ENCODE data around the gene UPK3A.
A peak's percentile ranks its signal among the peaks of the same experiment; 100 is the strongest.
"Not testable (repeated sequence)": the region's sequence is repeated elsewhere in the genome, so short reads cannot be mapped to it uniquely, and the experiment has no call there.

UPK3A gene

DNA sequence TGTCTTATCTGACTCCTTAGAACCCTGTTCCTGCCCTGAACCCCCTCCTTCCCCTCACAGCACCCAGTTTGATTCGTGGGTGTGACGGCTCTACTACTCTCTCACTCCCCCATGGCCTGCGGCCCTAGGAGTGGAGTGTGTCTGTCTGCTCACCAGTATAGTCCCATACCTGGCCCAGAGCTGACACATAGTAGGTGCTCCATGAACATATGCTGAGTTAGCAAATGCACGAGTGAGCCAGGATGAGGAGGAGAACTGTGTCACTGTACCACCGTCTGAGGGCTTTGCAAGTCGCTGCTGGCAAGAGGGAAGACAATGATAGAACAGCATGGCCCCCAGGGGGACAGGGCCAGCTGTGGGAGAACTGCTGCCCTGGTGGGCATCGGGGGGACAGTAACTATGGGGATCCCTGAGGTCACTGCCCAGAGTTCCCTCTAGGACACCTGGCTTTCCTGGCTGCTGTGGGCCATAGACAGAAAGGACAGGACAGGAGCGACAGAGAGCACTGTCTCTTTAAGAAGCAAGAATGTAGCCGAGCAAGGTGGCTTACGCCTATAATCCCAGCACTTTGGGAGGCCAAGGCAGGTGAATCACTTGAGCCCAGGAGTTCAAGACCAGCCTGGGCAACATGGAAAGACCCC lies 24.9 kb upstream of the UPK3A start:
- DNase-seq: no peak

DNA sequence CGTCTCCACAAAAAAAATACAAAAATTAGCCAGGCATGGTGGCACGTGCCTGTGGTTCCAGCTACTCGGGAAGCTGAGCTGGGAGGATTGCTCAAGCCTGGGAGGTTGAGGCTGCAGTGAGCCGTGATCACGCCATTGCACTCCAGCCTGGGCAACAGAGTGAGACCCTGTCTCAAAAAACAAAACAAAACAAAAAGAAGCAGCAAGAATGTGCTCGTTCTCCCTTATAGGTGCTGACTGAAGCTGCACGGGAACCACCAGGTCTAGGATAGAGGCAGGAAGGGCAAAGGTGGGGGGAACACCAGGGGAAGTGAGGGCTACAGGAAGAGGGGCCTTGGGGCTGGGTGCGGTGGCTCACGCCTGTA lies 24.4 kb upstream of the UPK3A start:
- DNase-seq: not testable (repeated sequence)

DNA sequence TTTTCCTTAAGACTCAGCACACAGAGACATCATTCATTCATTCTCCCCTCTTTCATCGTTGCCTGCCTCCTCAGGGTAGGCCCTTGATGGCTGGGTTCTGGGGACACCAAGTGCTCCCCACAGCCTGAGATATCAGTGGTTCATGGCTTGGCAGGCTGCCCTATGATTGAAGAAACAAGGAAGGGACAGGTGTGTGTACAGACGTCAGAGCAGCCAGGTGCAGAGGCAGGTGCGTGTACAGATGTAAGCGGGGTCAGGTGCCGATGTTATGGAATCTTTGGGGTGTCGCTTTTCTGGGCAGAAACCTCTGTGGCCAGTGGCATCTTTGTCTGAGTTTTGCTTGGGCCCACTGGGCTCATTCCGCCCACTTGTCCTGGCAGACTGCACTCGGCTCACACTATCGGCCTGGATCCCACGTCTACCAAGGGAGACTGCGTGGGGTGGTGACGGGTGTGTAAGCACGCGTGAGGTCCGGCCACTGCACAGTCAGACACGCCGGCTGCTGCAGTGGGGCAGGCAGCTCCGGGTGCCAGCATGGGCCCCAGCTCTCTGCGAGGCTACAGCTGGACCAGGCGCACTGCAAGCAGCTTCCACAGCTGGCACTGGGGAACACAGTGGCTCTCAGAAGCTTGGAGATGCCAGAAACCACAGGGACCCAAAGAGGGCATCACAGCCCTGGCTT lies 23.2 kb upstream of the UPK3A start:
- DNase-seq: no peak

DNA sequence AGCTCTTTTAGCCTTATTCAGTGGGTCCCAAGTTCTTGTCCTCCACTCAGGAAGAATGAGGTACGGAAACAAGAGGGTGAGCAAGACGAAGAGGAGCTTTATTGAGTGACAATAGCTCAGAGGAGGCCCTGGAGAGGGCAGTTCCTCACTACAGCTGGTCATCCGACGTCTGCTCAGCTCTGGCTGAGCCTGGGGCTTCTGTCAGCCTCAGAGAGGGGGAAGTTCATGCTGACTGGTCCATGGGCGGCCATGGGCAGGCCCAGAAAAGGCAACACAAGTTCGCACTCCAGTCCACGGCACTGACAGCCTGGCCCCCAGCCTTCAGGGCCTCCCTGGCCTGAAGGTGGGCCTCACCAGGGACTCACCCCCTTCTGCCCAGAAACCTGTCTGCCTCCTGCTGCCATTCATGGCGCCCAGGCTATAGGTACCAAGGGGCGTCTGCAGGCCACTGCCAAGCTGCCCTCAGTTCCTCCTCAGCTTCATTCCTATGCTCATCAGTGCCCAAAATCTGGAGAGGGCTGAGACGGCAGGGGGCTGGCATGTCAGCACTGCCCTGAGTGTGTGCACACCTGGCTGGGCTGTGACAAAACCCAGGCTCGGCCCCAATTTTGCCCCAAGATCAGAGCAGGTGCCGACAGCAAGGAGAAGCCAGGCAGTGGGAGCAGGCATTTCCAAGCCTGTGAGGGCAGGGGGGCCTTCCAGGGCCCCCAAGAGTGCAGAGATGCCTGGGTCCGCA lies 22.4 kb upstream of the UPK3A start:
- DNase-seq: no peak

DNA sequence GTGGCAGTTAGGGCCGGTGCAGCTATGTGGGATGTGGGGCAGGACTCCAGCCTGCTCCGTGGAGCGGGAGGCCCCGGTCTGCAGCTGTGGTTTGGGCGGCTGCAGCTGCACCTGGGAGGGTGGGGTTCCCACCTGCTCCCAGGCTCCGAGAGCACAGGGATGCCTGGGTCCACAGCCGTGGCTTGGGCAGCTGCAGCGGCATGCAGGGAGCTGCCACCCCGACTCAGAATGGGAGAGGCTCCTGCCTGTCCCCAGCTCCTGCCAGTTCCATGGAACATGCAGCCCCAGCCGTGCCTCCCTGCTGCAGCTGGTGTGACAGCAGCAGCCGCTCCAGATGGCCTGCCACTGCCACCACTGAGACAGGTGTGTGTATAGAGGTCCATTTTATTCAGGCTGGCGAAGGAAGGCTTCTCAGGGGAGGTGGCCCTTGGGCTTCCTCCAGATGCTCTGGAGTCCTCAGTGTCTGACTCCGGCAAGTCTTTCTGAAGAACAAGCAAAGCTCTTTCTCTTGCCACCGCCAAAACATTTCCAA lies 21.8 kb upstream of the UPK3A start:
- DNase-seq: no peak

DNA sequence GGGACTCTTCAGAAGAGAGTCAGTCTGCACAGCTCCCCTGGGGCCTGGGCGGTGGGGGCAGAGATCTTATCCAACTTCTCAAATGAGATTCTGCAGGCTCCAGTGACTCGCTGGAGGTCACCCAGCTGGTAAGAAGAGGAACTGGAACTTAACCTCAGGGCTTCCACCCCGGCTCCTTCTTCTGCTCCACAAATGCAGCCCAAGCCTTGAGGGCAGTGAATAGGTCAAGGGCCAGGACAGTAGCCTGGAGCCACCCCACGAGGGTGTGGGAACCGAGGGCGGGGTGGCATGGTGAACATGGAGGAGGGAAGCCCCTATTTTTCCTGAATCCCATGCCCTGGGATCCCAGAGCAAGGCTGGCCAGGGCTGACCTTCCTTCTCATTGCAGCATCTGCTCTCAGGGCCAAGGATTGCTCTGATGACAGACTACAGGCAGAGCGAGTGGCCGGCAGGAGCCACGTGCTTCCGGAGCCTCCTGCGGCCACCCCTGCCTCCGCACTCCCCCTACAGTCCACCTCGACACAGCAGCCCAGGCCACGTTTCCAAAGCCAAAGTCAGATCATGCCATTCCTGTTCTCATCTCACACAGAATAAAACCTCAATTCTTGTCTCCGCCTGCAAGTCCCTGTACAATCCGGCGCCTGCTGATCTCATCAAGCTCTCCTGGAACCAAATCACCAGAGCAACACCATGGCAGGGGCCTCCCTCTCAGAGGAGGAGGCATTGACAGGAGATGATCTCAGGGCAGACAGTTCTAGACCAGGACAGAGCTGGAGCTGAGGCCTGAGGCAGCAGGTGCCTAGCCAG lies 21.1 kb upstream of the UPK3A start:
- no peak for DNase-seq

DNA sequence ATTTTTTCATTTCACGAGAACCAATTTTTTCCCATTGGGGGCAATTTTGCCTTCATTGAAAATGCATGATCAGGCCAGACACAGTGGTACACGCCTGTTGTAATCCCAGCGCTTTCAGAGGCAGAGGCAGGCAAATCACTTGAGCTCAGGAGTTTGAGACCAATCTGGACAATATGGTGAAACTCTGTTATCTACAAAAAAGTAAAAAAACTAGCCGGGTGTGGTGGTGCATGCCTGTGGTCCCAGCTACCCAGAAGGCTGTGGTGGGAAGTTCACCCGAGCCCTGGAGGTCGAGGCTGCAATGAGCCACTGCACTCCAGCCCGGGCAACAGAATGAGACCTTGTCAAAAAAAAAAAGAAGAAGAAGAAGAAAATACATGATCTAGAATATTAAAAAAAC lies 19.2 kb upstream of the UPK3A start:
- DNase-seq: no peak

DNA sequence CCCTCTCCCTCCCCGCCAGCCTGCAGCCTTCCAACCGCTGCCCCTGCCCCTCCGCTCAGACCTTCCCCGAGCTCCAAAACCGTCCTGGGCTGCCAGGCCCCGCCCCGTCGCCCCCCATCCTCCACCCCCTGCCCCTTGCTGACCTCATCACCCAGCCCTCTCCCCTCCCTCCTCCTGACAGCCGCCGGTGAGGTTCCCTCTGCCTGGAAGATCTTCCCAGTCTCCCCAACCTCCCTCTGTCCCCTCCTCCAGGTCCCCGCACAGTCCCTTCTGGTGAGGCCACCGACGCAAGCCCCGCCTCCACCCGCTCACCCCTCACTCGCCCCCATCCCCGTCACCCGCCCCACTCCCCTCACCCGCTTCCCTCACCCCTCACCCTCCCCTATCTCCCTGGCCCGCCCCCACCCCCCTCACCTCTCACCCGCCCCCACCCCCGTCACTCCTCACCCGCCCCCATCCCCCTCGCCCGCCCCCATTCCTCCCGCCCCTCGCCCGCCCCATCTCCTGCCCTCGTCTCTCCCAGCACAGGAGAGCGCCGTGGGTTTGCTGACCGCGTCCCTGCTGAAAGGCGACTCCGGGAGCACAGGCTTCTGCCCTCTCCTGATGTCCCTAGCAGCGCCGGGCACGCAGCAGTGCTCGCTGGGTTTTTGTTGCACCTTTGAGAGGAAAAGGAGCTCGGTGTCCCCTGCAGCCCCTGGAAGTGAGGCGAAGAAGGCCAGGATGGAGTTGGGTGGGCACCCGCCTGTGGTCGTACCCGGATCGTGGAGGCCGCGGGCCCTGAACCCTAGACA lies 16.4 kb upstream of the UPK3A start:
- peak; percentile 0 for DNase-seq

DNA sequence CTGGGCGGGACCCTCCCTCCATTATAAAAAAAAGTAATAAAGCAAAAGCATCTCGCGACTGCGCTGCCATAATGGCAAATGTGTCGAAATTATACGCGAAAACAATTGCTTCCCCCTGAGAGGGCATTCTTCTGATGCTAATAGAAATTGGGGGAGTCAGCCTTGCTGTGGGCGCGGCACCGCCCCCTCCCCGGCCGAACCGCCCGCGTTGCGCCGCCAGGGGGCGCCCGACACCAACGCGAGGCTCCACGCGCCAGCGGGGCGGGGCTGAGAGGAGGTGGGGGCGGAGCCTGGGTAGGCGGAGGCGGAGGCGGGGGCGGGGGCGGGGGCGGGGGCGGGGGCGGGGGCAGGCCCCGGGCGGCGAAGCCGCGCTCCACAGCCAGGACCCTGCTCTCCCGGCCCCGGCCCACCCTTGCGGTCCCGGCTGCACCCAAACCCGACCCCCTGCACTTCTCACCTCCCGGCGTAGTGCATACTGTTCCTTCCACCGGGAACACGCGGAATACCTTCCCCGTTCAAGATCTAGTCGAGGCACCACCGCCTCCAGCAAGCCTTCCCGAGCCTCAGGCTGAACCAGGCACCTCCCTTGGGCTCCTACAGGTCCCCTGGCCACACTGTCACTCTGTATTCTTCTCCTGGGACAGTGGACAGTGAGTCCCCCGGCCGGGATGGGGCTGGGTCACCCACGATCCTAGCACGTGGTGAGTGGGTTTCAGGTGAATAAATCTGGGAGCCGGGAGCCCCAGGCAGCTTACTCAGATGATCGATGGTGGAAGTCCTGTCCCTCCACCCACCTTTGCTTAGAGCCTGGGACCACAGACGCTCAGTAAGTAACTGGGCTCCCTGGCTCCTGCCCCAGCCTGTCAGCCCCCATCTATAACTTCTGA lies 15.5 kb upstream of the UPK3A start:
- peak; percentile 3 for DNase-seq

DNA sequence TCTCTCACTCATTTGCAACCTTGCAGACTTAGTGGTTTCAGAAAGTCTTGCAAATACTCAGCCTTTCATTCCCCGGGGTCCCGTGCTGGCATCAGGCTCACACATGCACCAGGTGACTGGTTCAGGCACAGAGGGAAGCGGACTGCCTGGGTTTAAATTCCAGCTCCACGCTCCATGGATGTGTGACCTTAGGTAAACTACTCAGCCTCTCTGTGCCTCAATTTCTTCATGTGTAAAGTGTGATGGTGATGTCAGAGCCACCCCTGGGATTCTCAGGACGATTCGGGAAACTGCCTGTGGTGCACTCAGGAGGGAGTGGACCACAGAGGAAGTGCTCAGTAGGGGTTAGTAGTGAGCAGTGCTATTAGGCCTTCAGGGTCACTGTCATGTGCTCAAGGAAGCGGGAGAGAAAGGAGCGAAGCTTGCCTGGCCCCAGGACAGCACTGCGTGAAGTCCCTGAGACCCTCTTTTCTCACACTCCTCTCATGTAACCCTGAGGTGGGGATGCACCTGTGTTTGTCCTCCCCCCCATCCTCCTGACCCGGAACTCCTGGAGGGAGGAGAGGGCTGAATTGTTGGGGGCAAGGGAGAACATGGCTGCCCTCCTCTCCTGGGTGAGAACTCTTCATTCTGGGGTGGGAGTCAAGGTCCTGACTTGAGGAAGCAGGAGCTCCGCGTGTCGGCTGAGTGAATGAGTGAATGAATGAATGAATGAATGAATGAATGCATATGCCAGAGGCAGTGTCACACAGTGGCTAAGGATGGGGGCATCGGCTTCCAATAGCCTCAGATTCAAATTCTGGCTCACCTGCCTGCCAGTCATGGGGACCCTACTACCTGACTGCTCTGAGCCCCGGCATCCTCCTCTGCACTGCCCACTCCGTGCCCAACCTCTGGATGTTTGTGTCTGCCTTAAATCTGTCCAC lies 14.4 kb upstream of the UPK3A start:
- no peak for DNase-seq

DNA sequence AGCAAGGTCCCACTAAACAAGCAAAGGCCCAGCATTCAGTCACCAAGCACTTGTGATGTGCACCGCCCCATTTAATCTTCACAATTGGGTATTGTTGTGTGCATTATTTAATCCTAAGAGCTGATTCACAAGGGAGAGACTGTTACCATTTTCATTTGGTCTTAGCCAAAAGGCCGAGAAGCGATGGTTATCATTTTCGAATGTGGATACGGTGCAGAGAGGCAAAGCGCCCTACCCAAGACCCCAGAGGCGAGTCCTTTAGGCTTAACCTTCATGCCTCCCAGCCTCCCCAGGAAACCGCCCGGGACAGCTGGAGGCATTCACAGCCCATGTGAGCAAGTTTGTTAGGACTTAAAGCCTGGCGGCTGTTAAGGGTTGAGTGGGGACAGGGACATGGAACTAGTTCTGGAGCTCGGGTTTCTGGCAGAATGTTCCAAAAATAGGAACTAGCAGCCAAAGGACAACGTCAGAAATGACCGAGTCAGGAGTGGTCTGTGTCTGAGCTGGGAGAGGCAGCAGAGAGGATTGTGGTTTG lies 13.0 kb upstream of the UPK3A start:
- no peak for DNase-seq

DNA sequence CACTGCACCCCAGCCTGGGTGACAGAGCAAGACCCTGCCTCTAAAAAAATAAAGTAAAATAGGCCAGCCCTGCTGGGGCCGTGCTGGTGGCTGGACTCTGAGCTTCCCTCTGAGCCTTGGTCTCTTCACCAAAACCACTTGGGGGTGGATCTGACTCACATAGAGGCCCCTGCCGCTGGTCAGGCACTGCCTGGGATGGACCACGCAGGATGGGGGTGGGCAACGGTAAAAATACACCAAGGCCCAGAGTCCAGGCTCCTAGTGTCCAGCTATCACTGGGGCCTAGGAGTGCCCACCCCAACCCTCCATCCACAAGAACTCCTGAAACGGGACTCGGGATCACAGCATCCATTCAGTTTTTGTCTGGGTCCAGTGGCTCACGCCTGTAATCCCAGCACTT lies 12.3 kb upstream of the UPK3A start:
- DNase-seq: no peak

DNA sequence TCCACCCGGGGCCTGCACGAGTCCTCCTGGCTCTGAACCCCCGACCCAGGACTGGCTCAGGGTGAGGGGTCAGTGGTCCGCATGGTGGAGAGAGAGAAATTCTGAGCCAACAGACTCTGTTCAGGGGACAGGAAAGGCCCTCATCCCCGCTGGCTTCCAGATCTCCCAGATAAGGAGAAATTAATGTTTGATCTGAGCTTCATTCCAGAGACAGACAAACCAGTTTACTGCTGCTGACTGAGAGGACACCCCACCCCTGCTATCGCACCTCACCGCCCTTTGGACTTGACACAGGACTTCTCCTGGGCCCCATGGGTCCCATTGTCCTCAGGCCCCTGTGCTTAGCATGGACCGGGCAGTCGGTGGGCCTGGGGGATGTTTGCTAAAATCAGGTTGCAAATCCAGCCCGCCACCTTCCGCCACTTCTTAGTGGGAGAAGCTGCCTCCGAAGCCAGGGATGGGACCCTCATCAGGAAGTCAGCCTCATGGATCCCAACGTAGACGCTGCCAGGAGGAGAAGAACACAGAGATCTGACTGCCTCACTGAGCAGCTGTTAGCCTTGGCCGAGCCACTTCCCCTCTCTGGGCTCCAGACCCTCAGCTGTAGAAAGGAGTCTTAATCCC lies 11.2 kb upstream of the UPK3A start:
- DNase-seq: no peak

DNA sequence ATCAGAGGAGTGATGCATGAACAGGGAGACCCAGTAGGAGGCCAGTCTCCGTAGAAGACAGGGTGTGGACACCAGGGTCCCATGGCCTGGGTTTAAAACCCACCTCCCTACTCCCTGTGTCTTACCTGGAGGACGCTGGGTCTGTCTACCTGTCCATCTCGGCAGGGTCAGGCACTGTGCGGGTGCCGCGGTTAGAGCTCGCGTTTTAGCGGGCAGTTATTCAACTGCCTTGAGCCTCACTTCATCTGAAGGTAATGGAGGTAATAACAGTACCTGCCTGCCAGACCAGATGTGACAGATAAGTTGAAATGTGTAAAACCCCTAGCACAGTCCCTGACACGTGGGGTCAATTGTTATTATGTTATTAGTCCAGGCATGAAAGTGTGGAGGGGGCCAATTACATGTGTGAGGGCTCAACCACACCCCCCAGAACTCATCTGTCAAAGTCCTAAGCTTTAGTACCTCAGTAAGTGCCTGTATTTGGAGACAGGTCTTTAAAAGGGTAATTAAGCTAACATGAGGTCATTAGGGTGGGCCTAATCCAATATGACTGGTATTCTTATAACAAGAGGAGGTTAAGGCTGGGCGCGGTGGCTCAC lies 8.1 kb upstream of the UPK3A start:
- no peak for DNase-seq

DNA sequence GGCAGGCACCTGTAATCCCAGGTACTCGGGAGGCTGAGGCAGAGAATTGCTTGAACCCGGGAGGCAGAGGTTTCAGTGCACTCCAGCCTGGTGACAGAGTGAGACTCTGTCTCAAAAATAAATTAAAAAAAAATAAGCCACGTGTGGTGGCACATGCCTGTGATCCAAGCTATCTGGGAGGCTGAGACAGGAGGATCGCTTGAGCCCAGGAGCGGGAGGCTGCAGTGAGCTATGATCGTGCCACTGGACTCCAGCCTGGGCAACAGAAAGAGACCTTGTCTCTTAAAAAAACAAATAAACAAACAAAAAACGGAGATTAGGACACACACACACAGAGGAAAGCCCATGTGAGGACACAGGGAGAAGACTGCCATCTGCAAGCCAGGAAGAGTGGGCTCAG lies 7.0 kb upstream of the UPK3A start:
- not testable (repeated sequence) for DNase-seq

DNA sequence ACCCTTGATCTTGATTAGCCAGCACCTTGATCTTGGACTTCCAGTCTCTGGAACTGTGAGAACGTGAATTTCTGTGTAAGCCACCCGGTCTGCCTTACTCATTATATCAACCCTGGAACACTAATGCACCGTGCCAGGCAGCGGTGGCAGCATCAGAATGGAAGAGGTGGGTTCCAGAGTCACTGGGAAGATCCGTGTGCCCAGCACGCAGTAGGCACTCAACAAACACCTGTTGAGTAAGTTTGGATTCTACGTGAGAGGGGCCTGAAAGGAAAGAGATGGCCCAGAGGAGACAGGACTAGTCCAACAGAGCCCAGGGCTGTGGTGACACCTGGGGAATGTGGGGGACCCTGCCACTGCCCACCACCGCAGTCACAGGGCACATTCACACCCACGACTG lies 6.6 kb upstream of the UPK3A start:
- DNase-seq: no peak

DNA sequence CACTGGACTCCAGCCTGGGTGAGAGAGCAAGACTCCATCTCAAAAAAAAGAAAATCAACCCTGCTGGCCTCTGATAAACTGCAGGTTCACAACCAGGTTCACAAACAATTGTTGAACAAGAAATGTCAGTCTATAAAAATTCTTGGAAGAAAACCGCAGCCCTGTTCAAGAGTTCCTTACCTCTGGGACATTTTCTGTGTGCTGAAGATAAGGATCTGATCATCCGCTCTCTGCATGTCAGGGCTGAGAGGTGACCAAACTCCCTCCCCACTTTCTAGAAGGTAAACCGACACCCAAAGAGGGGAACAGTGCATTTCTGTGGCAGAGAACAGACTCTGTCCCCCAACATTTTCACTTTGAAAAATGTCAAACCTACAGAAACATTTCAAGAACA lies 4.2 kb upstream of the UPK3A start:
- DNase-seq: no peak

DNA sequence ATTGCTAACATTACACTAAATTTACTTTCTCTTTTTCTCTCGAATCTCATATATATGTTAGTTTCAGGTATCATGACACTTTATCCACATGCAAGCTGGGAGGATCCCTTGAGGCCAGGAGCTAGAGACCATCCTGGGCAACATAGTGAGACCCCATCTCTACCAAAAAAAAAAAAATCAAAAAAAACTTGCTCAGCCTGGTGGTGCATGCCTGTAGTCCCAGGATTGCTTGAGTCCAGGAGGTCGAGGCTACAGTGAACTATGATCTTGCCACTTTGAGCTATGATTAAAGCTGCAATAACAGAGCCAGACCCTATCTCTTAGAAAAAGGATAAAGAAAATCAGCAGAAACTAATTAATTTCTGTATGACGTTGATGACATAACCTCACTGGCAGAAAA lies 3.7 kb upstream of the UPK3A start:
- no peak for DNase-seq

All from NCI-H1092 treated with DMSO at 0.1 percent for 48 hours (cell line).